ENCODE results near the gene CHAD.
A peak's percentile ranks its signal among the peaks of the same experiment; 100 is the strongest.
"Not testable (repeated sequence)": the region's sequence is repeated elsewhere in the genome, so short reads cannot be mapped to it uniquely, and the experiment has no call there.

Gene CHAD

GRCh38 chr17:50495217-50495823 lies 26.6 kb upstream of the CHAD start:
- no peak for DNase-seq (ENCODE audit: low read depth in 2 of 2)

DNA sequence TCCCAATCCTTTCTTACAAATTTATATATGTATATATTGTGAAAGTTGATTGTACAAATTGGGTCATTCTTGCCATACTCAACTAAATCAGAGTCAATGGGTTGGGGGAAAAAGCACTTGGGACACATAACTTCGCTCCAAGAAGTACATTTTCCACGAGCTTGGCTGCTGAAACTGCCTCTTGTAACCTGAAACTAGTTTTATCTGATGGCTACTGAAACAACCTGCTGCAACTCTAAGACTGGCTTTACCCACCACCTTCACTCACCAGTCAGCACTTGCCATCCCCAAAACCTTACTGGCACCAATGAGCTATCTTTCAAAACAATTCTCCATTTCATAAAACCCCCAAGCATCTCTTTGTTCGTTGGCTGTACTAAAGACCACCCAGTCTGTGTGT lies 25.1 kb upstream of the CHAD start:
- DNase-seq (ENCODE audit: low read depth in 2 of 2): no peak

- DNase-seq (ENCODE audit: low read depth in 2 of 2): no peak
These were observed 23.5 kb upstream of the CHAD start for GRCh38 chr17:50492214-50492613.

DNA sequence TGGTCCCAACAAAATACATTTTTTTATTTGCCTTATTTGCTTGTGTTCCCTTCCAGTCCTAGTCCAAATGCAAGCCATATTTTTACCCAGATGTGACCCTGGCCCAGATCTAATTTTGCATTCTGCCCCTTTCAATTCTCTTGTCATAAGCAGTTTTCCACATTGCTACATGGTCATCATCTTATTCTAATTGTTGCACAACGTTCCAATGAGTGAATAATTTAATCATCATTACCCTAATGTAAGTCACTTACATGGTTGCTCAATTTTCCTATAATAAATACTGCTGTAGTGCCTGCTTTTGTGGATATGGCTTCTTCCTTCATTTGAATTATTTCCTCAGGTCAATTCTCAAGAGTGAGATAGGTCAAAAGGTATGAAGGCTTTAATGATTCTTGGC lies 22.8 kb upstream of the CHAD start:
- no peak for DNase-seq (ENCODE audit: low read depth in 2 of 2)

DNA sequence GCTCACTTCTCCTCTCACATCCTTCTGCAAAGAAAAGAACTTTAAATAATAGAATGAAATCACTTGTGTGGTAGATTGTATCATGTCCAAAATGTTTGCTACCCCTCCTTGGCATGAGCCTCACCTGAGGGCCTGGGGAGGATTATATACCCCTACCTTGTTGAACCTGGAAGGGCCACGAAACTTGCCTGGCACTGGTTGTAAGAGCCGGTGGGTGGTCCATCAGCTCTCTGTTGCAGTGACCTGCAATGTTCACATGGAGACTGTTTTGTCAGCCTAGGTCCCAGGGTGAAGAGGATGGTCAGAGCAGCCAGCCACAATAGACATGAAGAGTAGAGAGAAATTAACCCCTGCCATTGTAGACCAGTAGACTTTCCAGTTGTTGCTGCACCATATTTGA lies 20.2 kb upstream of the CHAD start:
- DNase-seq (ENCODE audit: low read depth in 2 of 2): no peak

DNA sequence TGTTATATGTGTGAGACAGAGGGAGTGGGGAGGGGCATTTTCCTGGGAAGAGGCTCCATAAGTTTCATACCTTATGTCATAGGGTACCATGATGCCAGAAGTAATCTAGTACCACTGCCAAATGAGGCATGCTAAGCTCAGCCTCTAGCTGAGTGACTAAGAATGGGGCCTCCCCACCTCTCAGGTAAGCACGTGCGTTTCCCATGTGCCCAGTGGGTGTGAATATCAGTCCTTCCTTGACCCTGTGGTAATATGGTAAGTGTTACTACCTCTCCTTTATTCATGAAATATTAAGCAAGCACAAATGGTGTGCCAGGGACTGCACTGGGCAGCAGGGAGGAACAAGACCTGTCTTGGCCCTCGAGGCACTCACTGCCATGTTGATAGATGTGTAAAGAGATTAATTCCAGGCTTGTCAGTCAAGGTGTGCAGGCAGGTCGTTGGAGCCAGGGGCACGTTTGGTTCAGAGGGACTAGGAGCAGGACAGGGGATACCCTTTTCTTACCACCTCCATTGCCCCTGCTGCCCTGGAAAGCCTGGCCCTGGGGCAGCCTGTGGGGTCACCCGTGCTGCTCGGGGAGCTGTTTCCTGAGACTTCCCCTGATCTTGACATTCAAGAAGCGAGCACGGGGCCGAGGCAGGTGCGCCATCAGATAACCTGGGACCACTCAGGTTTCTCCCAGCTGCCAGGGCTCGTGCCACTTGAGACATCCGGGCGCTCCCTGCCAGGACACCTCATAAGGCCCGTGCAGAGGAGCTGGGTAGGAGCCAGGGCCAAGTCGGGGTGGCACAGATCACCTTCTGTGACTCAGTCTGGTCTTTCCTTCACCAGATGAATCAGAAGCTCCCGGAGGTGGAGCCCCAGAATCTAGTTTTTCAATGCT lies 18.8 kb upstream of the CHAD start:
- no peak for DNase-seq (ENCODE audit: low read depth in 2 of 2)

DNA sequence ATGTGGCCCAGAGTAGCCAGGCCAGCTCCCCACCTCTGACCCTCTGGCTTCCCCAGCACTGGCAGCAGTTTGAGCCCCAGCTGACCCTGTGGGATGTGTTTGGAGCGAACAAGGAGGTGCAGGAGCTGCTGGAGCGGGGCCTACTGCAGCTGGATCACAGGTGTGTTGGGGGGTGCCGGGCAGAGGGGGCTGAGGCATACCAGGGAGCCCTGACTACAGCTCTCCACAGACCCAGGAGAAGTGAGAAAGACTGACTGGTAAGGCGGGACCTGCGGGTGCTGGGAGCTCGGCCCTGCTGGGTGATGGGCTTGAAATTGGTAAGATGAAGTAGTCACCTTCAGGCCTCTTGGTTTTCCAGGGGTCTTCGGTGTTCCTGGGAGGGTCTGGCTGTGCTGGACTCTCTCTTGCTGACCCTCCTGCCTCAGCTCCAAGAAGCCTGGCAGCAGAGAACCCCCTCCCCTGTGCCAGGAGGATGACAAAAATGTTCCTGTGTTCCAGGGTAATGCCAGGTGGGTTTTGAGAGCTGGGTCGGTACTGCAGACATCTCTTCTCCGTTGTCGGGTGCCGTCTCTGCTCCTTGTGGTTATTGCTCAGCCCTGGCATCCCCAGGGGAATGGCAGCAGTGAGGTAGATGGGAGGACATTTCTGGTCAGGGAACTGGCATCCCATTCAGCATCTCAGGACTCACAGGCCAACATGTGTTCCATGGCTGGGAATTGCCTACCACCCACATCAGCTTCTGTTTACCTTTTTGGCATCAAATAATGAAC lies 15.9 kb upstream of the CHAD start:
- no peak for DNase-seq (ENCODE audit: low read depth in 2 of 2)

GRCh38 chr17:50483266-50483665 lies 14.6 kb upstream of the CHAD start:
- DNase-seq (ENCODE audit: low read depth in 2 of 2): no peak

- peak; percentile 69 to 72 for DNase-seq (ENCODE audit: low read depth in 2 of 2)
These were observed 13.8 kb upstream of the CHAD start for GRCh38 chr17:50482516-50482915.

- no peak for DNase-seq (ENCODE audit: low read depth in 2 of 2)
These were observed 13.4 kb upstream of the CHAD start for GRCh38 chr17:50482110-50482509.

DNA sequence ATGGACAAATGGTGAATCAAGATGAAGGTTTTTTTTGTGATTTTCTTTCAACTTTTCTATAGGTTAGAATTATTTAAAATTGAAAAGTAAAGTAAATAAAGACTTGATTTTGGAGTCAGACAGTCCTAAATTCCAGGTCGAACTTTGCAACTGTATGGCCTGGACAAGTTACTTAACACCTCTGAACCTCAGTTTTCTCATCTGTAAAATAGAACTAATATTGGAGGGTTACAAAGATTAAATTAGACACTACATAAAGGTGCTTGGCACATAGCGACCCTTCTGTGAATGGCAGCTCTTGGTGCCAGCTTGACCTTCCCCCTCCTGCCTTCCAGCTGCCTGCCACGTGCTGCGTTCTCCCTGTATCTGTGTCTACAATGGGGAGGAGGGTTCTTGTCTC lies 13.0 kb upstream of the CHAD start:
- no peak for DNase-seq (ENCODE audit: low read depth in 2 of 2)

GRCh38 chr17:50480854-50481490 lies 12.3 kb upstream of the CHAD start:
- DNase-seq (ENCODE audit: low read depth in 2 of 2): no peak

DNA sequence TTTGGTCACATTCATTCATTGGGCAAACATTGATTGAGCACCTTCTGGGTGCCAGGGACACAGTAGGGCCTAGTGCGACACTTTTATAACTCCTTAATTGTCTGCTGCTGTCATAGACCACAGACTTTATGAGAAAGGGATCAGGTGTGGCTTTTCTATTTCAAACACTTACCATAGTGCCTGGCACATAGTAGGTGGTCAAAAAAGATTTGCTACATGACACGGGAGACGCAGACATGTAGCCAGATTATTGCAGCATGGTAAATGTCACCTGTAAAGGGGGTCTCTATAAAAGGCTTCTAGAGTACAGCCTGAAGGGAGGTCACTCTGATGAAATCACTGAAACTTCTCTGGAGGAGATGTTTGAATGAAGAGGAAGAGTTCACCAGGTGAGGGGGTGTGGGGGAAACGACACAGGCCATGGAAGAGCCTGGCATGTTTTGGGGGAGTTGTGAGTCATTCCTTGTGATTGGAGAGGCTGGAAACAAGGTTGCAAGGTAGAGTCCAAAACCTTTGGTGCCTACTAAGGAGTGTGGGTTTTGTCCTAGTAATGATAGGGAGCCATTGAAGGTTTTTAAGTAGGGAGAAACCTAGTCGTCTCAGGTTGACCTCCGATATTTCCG lies 11.6 kb upstream of the CHAD start:
- DNase-seq (ENCODE audit: low read depth in 2 of 2): no peak

DNA sequence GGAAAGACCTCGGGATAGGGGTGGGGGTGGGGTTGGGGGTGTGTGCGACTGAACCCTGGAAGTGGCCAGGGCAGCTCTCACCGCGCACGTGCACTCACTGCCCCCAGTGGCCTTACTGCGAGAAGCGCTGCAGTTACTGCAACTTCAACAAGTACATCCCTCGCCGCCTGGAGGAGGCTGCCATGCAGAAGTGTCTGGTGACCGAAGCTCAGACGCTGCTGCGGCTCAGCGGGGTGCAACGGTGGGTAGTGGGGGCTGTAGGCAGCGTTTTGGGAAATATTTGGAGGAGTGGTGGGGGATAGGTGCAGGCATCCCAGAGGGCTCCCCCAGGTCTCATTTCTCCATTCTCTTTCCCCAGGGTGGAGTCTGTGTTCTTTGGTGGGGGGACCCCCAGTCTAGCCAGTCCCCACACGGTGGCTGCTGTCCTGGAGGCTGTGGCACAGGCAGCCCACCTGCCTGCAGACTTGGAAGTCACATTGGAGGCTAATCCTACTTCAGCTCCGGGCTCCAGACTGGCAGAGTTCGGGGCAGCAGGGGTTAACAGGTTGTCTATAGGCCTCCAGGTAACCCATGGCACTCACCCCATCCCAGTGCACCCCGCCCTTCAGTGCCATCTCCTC lies 11.0 kb upstream of the CHAD start:
- DNase-seq (ENCODE audit: low read depth in 2 of 2): peak; percentile 50 to 64

- DNase-seq (ENCODE audit: low read depth in 2 of 2): peak; percentile 75 to 82
These were observed 10.0 kb upstream of the CHAD start, which contains the start of gene RSAD1 for GRCh38 chr17:50478391-50479381. RSAD1 (plus strand) TSS chr17:50478860; CDS start chr17:50478885, 25 bp downstream.

- DNase-seq (ENCODE audit: low read depth in 2 of 2): no peak
These were observed 9.3 kb upstream of the CHAD start for GRCh38 chr17:50477976-50478375.

DNA sequence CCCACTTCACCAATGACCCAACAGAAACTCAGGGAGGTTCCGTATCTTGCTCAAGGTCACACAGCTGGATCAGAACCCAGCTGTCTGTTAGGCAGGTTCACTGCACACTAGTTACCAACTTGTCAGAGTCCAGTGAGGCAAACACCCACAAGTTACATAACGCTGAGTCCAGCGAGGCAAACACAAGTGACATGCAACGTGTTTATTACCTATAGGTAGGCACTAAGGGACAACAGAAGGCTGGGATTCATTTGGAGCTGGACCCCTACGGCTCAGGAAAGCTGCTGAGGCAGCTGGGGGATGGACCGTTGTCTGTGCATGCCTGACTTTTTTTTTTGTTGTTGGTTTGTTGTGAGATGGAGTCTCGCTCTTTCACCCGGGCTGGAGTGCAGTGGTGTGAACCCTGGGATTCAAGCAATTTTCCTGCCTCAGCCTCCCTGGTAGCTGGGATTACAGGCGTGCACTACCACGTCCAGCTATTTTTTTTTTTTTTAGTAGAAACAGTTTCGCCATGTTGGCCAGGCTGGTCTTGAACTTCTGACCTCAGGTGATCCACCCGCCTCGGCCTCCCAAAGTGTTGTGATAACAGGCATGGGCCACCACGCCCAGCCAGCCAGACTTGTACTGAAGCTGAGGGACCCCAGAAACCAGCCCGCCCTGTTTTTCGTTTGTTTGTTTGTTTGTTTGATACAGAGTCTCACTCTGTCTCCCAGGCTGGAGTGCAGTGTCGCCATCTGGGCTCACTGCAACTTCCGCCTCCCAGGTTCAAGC lies 8.1 kb upstream of the CHAD start:
- no peak for DNase-seq (ENCODE audit: low read depth in 2 of 2)

GRCh38 chr17:50475775-50476544 lies 7.3 kb upstream of the CHAD start:
- not testable (repeated sequence) for DNase-seq (ENCODE audit: low read depth in 2 of 2)
